Motor neuron (in vitro differentiated cells): ENCODE measurements around the gene AURKA. TPM values are rescaled to one million over a fixed set of nuclear protein-coding genes. Genes with fewer than 3 reads are reported as not detected.
A peak's percentile ranks its signal among the peaks of the same experiment; 100 is the strongest.
"Not testable (repeated sequence)": the region's sequence is repeated elsewhere in the genome, so short reads cannot be mapped to it uniquely, and the experiment has no call there.

ENCODE experiments used
- ATAC-seq, 8 experiments: fragments of 200-7000 bp; cut with Tn5 transposase; replicated peaks in 6 of 8; 2 replicates each; pipeline ENCODE4 v1.8.0; 2021; ENCODE audit warnings: mild to moderate bottlenecking in 8 of 8, moderate library complexity in 8 of 8
- H3K27ac ChIP-seq, 2 donors: fragments of 250-450 bp; sonication (Bioruptor Pico); 2 replicates each; pipeline ENCODE4 v1.9.0; 2021; ENCODE audit warnings: antibody characterized with exemption in 2 of 2, mild to moderate bottlenecking in 2 of 2, moderate library complexity in 1 of 2
- H3K4me1 ChIP-seq, 2 donors: fragments of 250-450 bp; sonication (Bioruptor Pico); replicated peaks in 1 of 2; 2 replicates each; pipeline ENCODE4 v1.6.1; 2021; ENCODE audit warnings: antibody characterized with exemption in 2 of 2, mild to moderate bottlenecking in 2 of 2, moderate library complexity in 1 of 2
- H3K4me3 ChIP-seq, 5 donors: fragments of 250-450 bp; sonication (Bioruptor Pico); 2 replicates each; pipeline ENCODE4 v1.9.0; 2021; ENCODE audit warnings: antibody characterized with exemption in 5 of 5, mild to moderate bottlenecking in 5 of 5, moderate library complexity in 4 of 5
- WGBS, 10 experiments: fragments of 450-650 bp; shearing (Covaris generic); methylation state at CpG; one replicate each; pipeline ENCODE4 v1.0.0; 2022; 5-methylcytosine and 5-hydroxymethylcytosine counted together
- in situ Hi-C, 9 experiments: fragments of 400-800 bp; cut with MboI; loops; one replicate each; pipeline ENCODE4 v1.15.0; 2021; ENCODE audit warnings: low sequenced_read_pairs in 9 of 9, low pct_unique_long_range_greater_than_20kb in 2 of 9; ENCODE audit not compliant: unreplicated experiment in 9 of 9
- total RNA-seq, 8 experiments: library from RNA; unstranded; fragments of 300-600 nt; gene quantifications; 2 replicates each; pipeline versions ENCODE4 v1.2.3 to v1.2.4, GENCODE V29; 2022

AURKA gene
- total RNA-seq, 8 experiments from 2014 or later: 2.1 to 46.6 (median 6.3) TPM

GRCh38 chr20:56395166-56395565 lies 3.2 kb upstream of the AURKA start:
- no peak for ATAC-seq
- no peak overlapping the region for H3K4me3 ChIP-seq
- WGBS, 10 experiments: 77 to 100% (median 97%) methylated on average over 1 to 4 of the region's 4 CpGs; no CpG with 5 or more reads in 2 of the 10 experiments
- peaks cover 12 to 15% of the 10 kb centered on the region in 2 donors for H3K4me1 ChIP-seq
- no peak overlapping the region for H3K27ac ChIP-seq
- in situ Hi-C loops: no loop called here

GRCh38 chr20:56393653-56394052 lies 1.6 kb upstream of the AURKA start:
- in situ Hi-C loops: no loop called here
- H3K27ac ChIP-seq: no peak overlapping the region
- 32 to 100% (median 58%) methylated on average over 1 to 6 of the region's 8 CpGs; no CpG with 5 or more reads in 1 of the 10 experiments for WGBS, 10 experiments
- H3K4me1 ChIP-seq: peaks cover 9 to 11% of the 10 kb centered on the region in 2 donors
- ATAC-seq: no peak
- peak overlapping the region; percentile 42 to 73 (median 53) for H3K4me3 ChIP-seq

- H3K4me3 ChIP-seq: peak overlapping the region; percentile 42 to 73 (median 53)
- WGBS, 10 experiments: 0 to 11% (median 1%) methylated on average over 1 to 11 of the region's 18 CpGs; no CpG with 5 or more reads in 2 of the 10 experiments
- ATAC-seq: peak in 1 of 8 experiments; percentile 2
- H3K27ac ChIP-seq: peak overlapping the region; percentile 63 to 90
- in situ Hi-C loops: no loop called here
- H3K4me1 ChIP-seq: peaks cover 9 to 11% of the 10 kb centered on the region in 2 donors
Observed at GRCh38 chr20:56392881-56393482, 967 bp upstream of the AURKA start.

- ATAC-seq: peak in 7 of 8 experiments; percentile 41 to 62 (median 43)
- peak overlapping the region; percentile 42 to 73 (median 53) for H3K4me3 ChIP-seq
- in situ Hi-C loops: no loop called here
- H3K4me1 ChIP-seq: peaks cover 9 to 11% of the 10 kb centered on the region in 2 donors
- WGBS, 10 experiments: 0 to 20% (median 0%) methylated on average over 1 to 12 of the region's 29 CpGs; no CpG with 5 or more reads in 2 of the 10 experiments
- peak overlapping the region in 1 of 2 donors; percentile 90 for H3K27ac ChIP-seq
Observed at GRCh38 chr20:56391596-56392131, 351 bp downstream of the AURKA start.

- Histone ChIP-seq H3K4me1 (peaks cover 9 to 11% of the 10 kb centered on the region in 2 donors), H3K27ac (peak overlapping the region in 1 of 2 donors; percentile 90), H3K4me3 (peak overlapping the region; percentile 42 to 73 (median 53))
- WGBS, 10 experiments: 4 to 100% (median 13%) methylated on average over 1 to 10 of the region's 10 CpGs; no CpG with 5 or more reads in 1 of the 10 experiments
- no peak for ATAC-seq
- in situ Hi-C loops: no loop called here
Observed at GRCh38 chr20:56391037-56391436, 978 bp downstream of the AURKA start.

- H3K27ac ChIP-seq, ATAC-seq, in situ Hi-C loops: not testable (repeated sequence)
- 87 to 100% (median 100%) methylated on average over 1 to 9 of the region's 9 CpGs; no CpG with 5 or more reads in 2 of the 10 experiments for WGBS, 10 experiments
- peaks cover 9 to 11% of the 10 kb centered on the region in 2 donors for H3K4me1 ChIP-seq
- peak overlapping the region in 1 of 5 donors; percentile 73 for H3K4me3 ChIP-seq
Observed at GRCh38 chr20:56390396-56390795, 1.6 kb downstream of the AURKA start.

GRCh38 chr20:56389807-56390206 lies 2.2 kb downstream of the AURKA start:
- in situ Hi-C loops: no loop called here
- ATAC-seq: no peak
- H3K27ac ChIP-seq: no peak overlapping the region
- WGBS, 10 experiments: 84 to 100% (median 98%) methylated on average over 1 to 4 of the region's 4 CpGs; no CpG with 5 or more reads in 2 of the 10 experiments
- no peak overlapping the region for H3K4me3 ChIP-seq
- peaks cover 9 to 11% of the 10 kb centered on the region in 2 donors for H3K4me1 ChIP-seq

- no peak overlapping the region for H3K4me3 ChIP-seq
- in situ Hi-C loops: no loop called here
- WGBS, 10 experiments: 91 to 100% (median 95%) methylated on average over 1 to 4 of the region's 4 CpGs; no CpG with 5 or more reads in 4 of the 10 experiments
- H3K27ac ChIP-seq: no peak overlapping the region
- no peak for ATAC-seq
- H3K4me1 ChIP-seq: peaks cover 6 to 8% of the 10 kb centered on the region in 2 donors
Observed at GRCh38 chr20:56388882-56389281, 3.1 kb downstream of the AURKA start.

GRCh38 chr20:56386219-56386618 lies 5.8 kb downstream of the AURKA start:
- WGBS, 10 experiments: 80 to 100% (median 97%) methylated on average over 1 to 6 of the region's 6 CpGs; no CpG with 5 or more reads in 2 of the 10 experiments
- in situ Hi-C loops: no loop called here

GRCh38 chr20:56385130-56385529 lies 6.9 kb downstream of the AURKA start:
- Histone ChIP-seq H3K27ac (no peak overlapping the region), H3K4me1 (peaks cover 0 to 2% of the 10 kb centered on the region in 2 donors), H3K4me3 (no peak overlapping the region)
- 83 to 100% (median 98%) methylated on average over 1 to 4 of the region's 4 CpGs; no CpG with 5 or more reads in 1 of the 10 experiments for WGBS, 10 experiments
- ATAC-seq: no peak
- in situ Hi-C loops: no loop called here

More at GRCh38 chr20:56386219-56386618, 5.8 kb downstream of the AURKA start:
- no peak for ATAC-seq
- peaks cover 2 to 3% of the 10 kb centered on the region in 2 donors for H3K4me1 ChIP-seq
- H3K4me3 ChIP-seq: no peak overlapping the region
- H3K27ac ChIP-seq: no peak overlapping the region

- 82 to 100% (median 86%) methylated on average over 1 to 5 of the region's 8 CpGs; no CpG with 5 or more reads in 1 of the 10 experiments for WGBS, 10 experiments
- H3K4me3 ChIP-seq: no peak overlapping the region
- H3K27ac ChIP-seq: no peak overlapping the region
- no peak for ATAC-seq
- in situ Hi-C loops: no loop called here
- H3K4me1 ChIP-seq: peaks cover 0 to 2% of the 10 kb centered on the region in 2 donors
Observed at GRCh38 chr20:56383334-56383733, 8.7 kb downstream of the AURKA start.

- WGBS, 10 experiments: 77 to 100% (median 93%) methylated on average over 1 to 4 of the region's 4 CpGs; no CpG with 5 or more reads in 5 of the 10 experiments
- in situ Hi-C loops: no loop called here
- Histone ChIP-seq H3K4me3 (no peak overlapping the region), H3K4me1 (peaks cover 0 to 2% of the 10 kb centered on the region in 2 donors), H3K27ac (no peak overlapping the region)
- no peak for ATAC-seq
Observed at GRCh38 chr20:56382696-56383095, 9.3 kb downstream of the AURKA start.

- peaks cover 0 to 2% of the 10 kb centered on the region in 2 donors for H3K4me1 ChIP-seq
- in situ Hi-C loops: no loop called here
- H3K4me3 ChIP-seq: no peak overlapping the region
- no peak for ATAC-seq
- H3K27ac ChIP-seq: no peak overlapping the region
- 80 to 100% (median 80%) methylated on average over 1 of the region's 1 CpG; no CpG with 5 or more reads in 7 of the 10 experiments for WGBS, 10 experiments
Observed at GRCh38 chr20:56381501-56381900, 10.5 kb downstream of the AURKA start.
